Stimulated activated CD4-positive, alpha-beta T cell treated with anti-CD3 and anti-CD28 coated beads, Interleukin-12 subunit alpha, Interleukin-12 subunit beta, amount 100 ng/mL, for 4 hours (primary cell): ENCODE data around the gene SCN5A.

Experiments used
- DNase-seq: peaks from one replicate; pipeline ENCODE4 v3.0.0-alpha.2; 2020

The SCN5A gene

GRCh38 chr3:38647217-38647970 is 2.1 kb downstream of the SCN5A start:
- DNase-seq: no peak

- no peak for DNase-seq
These were observed 2.9 kb downstream of the SCN5A start for GRCh38 chr3:38646630-38647029.

- DNase-seq: no peak
These were observed 3.4 kb downstream of the SCN5A start for GRCh38 chr3:38646062-38646461.

GRCh38 chr3:38645601-38646000 is 3.9 kb downstream of the SCN5A start:
- DNase-seq: no peak

GRCh38 chr3:38645076-38645475 is 4.4 kb downstream of the SCN5A start:
- DNase-seq: no peak

- no peak for DNase-seq
These were observed 4.8 kb downstream of the SCN5A start for GRCh38 chr3:38644662-38645053.

- DNase-seq: no peak
These were observed 5.3 kb downstream of the SCN5A start for GRCh38 chr3:38644016-38644661.

- no peak for DNase-seq
These were observed 5.9 kb downstream of the SCN5A start for GRCh38 chr3:38643592-38643991.

- no peak for DNase-seq
These were observed 6.4 kb downstream of the SCN5A start for GRCh38 chr3:38643090-38643489.

GRCh38 chr3:38641461-38642110 is 7.9 kb downstream of the SCN5A start:
- no peak for DNase-seq

GRCh38 chr3:38640661-38641452 is 8.6 kb downstream of the SCN5A start:
- no peak for DNase-seq

- no peak for DNase-seq
These were observed 11.1 kb downstream of the SCN5A start for GRCh38 chr3:38638354-38638753.

- DNase-seq: no peak
These were observed 11.6 kb downstream of the SCN5A start for GRCh38 chr3:38637906-38638305.

GRCh38 chr3:38636881-38637280 is 12.6 kb downstream of the SCN5A start:
- no peak for DNase-seq

GRCh38 chr3:38636464-38636863 is 13.0 kb downstream of the SCN5A start:
- DNase-seq: no peak

GRCh38 chr3:38634111-38634510 is 15.4 kb downstream of the SCN5A start:
- DNase-seq: no peak

- DNase-seq: no peak
These were observed 16.5 kb downstream of the SCN5A start for GRCh38 chr3:38632989-38633388.

- DNase-seq: no peak
These were observed 18.9 kb downstream of the SCN5A start for GRCh38 chr3:38630606-38631005.

GRCh38 chr3:38630070-38630469 is 19.4 kb downstream of the SCN5A start:
- no peak for DNase-seq

GRCh38 chr3:38628835-38629234 is 20.7 kb downstream of the SCN5A start:
- DNase-seq: no peak

- no peak for DNase-seq
These were observed 21.5 kb downstream of the SCN5A start for GRCh38 chr3:38627956-38628355.

GRCh38 chr3:38626171-38626570 is 23.3 kb downstream of the SCN5A start:
- no peak for DNase-seq

- no peak for DNase-seq
These were observed 25.9 kb downstream of the SCN5A start for GRCh38 chr3:38623539-38623938.
